ENCODE measurements around the gene LBR.

- TF ChIP-seq CTCF (IDR thresholded peaks at IDR 0.05) (no peak), EP300 (IDR thresholded peaks at IDR 0.05) (no peak), POLR2A (IDR thresholded peaks at IDR 0.05) (no peak)
Measured at GRCh38 chr1:225354906-225355305, 72.9 kb downstream of the LBR start.
